Activated CD8-positive, alpha-beta T cell treated with anti-CD3 and anti-CD28 coated beads for 36 hours (primary cell): ENCODE measurements around the gene TRIL. TPM values are rescaled to one million over a fixed set of nuclear protein-coding genes. Genes with fewer than 3 reads are reported as not detected.
A peak's percentile ranks its signal among the peaks of the same experiment; 100 is the strongest.

Experiments used
- ATAC-seq: fragments of 200-7000 bp; cut with Tn5 transposase; one replicate; pipeline ENCODE4 v1.10.0; 2021; ENCODE audit warnings: mild to moderate bottlenecking, moderate library complexity
- CTCF ChIA-PET: fragments of 350-600 bp; sonication (Branson Sonifier 250); formaldehyde crosslinking; loops from one replicate; lab custom pipeline; 2021; ENCODE audit warnings: antibody characterized with exemption; lab: Charles Lee
- POLR2A ChIA-PET: fragments of 350-600 bp; sonication (Branson Sonifier 250); formaldehyde crosslinking; loops from one replicate; lab custom pipeline; 2021; ENCODE audit warnings: antibody characterized with exemption; lab: Charles Lee
- DNase-seq: peaks from one replicate; pipeline ENCODE4 v3.0.0-alpha.2; 2020
- H3K27ac Mint-ChIP-seq: one replicate; pipeline ENCODE4 v1.8.0; 2021; ENCODE audit warnings: mild to moderate bottlenecking, mixed read lengths
- H3K27me3 Mint-ChIP-seq: one replicate; pipeline ENCODE4 v1.8.0; 2021; ENCODE audit warnings: mixed read lengths
- H3K36me3 Mint-ChIP-seq: one replicate; pipeline ENCODE4 v1.8.0; 2021; ENCODE audit warnings: low read depth, mixed read lengths
- H3K4me1 Mint-ChIP-seq: one replicate; pipeline ENCODE4 v1.8.0; 2021; ENCODE audit warnings: low read depth, mixed read lengths
- H3K4me3 Mint-ChIP-seq: one replicate; pipeline ENCODE4 v1.8.0; 2021; ENCODE audit warnings: mild to moderate bottlenecking, moderate library complexity, mixed read lengths
- H3K9me3 Mint-ChIP-seq: one replicate; pipeline ENCODE4 v1.8.0; 2021; ENCODE audit warnings: mixed read lengths
- CTCF ChIP-seq: fragments of 200-600 bp; IDR thresholded peaks from one replicate; pipeline ENCODE4 v1.8.0; 2022; ENCODE audit warnings: antibody characterized with exemption, mild to moderate bottlenecking
- intact Hi-C: fragments of 100-400 bp; cut with micrococcal nuclease; formaldehyde crosslinking; loops from one replicate; pipeline ENCODE4 v1.10.0; 2022
- total RNA-seq, 2 experiments: library from RNA; stranded (reverse); gene quantifications; one replicate each; pipeline ENCODE4 v1.2.3, GENCODE V29; 2021

The TRIL gene
- total RNA-seq, 2 experiments from 2014 or later = not detected

DNA sequence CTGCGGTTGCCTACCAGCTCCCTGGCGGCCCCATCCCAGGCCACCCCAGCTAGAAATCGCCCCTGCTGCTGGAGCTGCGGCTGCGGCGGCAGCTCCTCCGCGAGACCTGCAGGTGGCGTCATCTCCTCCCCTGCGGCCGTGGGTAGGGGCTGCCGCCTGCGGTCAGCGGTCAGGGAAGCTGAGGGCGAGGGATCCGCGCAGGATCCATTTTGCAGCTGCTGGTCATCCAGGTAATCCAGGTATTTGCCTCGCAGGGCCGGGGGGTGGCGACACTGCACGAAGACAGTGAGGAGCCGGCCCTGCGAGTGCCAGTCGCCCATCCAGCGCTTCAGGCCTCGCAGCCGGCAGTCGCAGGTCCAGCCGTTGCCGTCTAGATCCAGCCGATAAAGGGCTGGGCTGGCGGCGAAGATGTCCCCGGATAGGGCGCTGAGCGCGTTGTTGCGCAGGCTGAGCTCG, 1.5 kb downstream of the TRIL start:
- POLR2A ChIA-PET = interaction anchor here (0.6 kb wide), 1 partner anchor 271 kb away, joined by 3 read pairs; no protein-coding TSS in a partner anchor
- ATAC-seq = peak; percentile 41
- Mint-ChIP-seq H3K4me1 (peaks cover 9% of the 10 kb centered on the region), H3K4me3 (no peak overlapping the region), H3K27ac (no peak overlapping the region), H3K9me3 (no peaks in the 10 kb centered on the region), H3K36me3 (no peaks in the 10 kb centered on the region), H3K27me3 (peaks cover 53% of the 10 kb centered on the region)
- peak; percentile 38 for DNase-seq
- intact Hi-C loops = loop anchor here (10.0 kb wide), 1 partner anchor 148 kb away; no protein-coding TSS in a partner anchor
- TF ChIP-seq CTCF = peak; percentile 39
- CTCF ChIA-PET = interaction anchor here (0.7 to 7.4 kb wide), 27 partner anchors 9 to 544 kb away, joined by 3 to 58 read pairs (median 4); no protein-coding TSS in a partner anchor

GRCh38 chr7:28955718-28956607, 2.2 kb downstream of the TRIL start:
- peak; percentile 44 for TF ChIP-seq CTCF
- Mint-ChIP-seq H3K27me3 (peaks cover 58% of the 10 kb centered on the region), H3K4me1 (peaks cover 9% of the 10 kb centered on the region), H3K9me3 (no peaks in the 10 kb centered on the region), H3K4me3 (no peak overlapping the region), H3K36me3 (no peaks in the 10 kb centered on the region), H3K27ac (no peak overlapping the region)
- ChIA-PET POLR2A (no interaction called here), CTCF (interaction anchor here (0.7 to 7.4 kb wide), 21 partner anchors 8 to 544 kb away, joined by 3 to 58 read pairs (median 5); no protein-coding TSS in a partner anchor)
- ATAC-seq (peak; percentile 45), DNase-seq (peak; percentile 49)
- intact Hi-C loops = loop anchor here (10.0 kb wide), 1 partner anchor 149 kb away; no protein-coding TSS in a partner anchor

DNA sequence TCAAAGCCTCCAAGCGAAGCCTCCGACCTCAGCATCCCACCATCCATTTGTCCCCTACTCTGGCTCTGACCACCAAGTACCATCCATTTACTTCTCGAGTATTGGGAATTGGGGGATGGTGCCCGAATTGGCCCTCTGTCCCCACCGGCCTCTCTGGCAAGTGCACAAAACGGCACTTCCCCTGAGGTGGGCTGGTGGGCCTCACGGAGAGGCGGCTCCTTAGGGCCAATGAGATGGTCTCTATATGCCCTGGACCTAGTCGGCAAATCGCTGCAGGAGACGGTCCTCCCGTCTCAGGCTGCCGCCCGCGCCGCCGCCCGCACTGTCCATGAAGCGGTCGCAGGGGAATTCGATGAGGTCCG, 2.8 kb downstream of the TRIL start:
- ChIA-PET POLR2A (no interaction called here), CTCF (interaction anchor here (1.2 to 7.4 kb wide), 5 partner anchors 12 to 454 kb away, joined by 4 to 58 read pairs (median 14); no protein-coding TSS in a partner anchor)
- H3K27ac Mint-ChIP-seq = no peak overlapping the region
- DNase-seq = no peak
- no peaks in the 10 kb centered on the region for H3K9me3 Mint-ChIP-seq
- H3K4me3 Mint-ChIP-seq = no peak overlapping the region
- H3K27me3 Mint-ChIP-seq = peaks cover 61% of the 10 kb centered on the region
- TF ChIP-seq CTCF = no peak
- intact Hi-C loops = loop anchor here (10.0 kb wide), 1 partner anchor 149 kb away; no protein-coding TSS in a partner anchor
- H3K4me1 Mint-ChIP-seq = peaks cover 9% of the 10 kb centered on the region
- no peaks in the 10 kb centered on the region for H3K36me3 Mint-ChIP-seq
- no peak for ATAC-seq

- ATAC-seq = no peak
- H3K4me1 Mint-ChIP-seq = peaks cover 9% of the 10 kb centered on the region
- no peaks in the 10 kb centered on the region for H3K36me3 Mint-ChIP-seq
- intact Hi-C loops = loop anchor here (10.0 kb wide), 1 partner anchor 150 kb away; no protein-coding TSS in a partner anchor
- CTCF ChIA-PET = interaction anchor here (1.2 to 4.8 kb wide), 2 partner anchors 17 to 28 kb away, joined by 4 to 51 read pairs; no protein-coding TSS in a partner anchor
- no peak overlapping the region for H3K4me3 Mint-ChIP-seq
- no peak overlapping the region for H3K27ac Mint-ChIP-seq
- no peaks in the 10 kb centered on the region for H3K9me3 Mint-ChIP-seq
- POLR2A ChIA-PET = no interaction called here
- no peak for TF ChIP-seq CTCF
- no peak for DNase-seq
- H3K27me3 Mint-ChIP-seq = peaks cover 59% of the 10 kb centered on the region
Observed at GRCh38 chr7:28954946-28955345, 3.2 kb downstream of the TRIL start.
